ENCODE measurements around the gene JMJD7.

Gene JMJD7

GRCh38 chr15:41801850-41802455, 25.9 kb upstream of the JMJD7 start:
- DNase-seq, result no peak

- no peak for DNase-seq
Observed at GRCh38 chr15:41804361-41804760, 23.5 kb upstream of the JMJD7 start.

DNA sequence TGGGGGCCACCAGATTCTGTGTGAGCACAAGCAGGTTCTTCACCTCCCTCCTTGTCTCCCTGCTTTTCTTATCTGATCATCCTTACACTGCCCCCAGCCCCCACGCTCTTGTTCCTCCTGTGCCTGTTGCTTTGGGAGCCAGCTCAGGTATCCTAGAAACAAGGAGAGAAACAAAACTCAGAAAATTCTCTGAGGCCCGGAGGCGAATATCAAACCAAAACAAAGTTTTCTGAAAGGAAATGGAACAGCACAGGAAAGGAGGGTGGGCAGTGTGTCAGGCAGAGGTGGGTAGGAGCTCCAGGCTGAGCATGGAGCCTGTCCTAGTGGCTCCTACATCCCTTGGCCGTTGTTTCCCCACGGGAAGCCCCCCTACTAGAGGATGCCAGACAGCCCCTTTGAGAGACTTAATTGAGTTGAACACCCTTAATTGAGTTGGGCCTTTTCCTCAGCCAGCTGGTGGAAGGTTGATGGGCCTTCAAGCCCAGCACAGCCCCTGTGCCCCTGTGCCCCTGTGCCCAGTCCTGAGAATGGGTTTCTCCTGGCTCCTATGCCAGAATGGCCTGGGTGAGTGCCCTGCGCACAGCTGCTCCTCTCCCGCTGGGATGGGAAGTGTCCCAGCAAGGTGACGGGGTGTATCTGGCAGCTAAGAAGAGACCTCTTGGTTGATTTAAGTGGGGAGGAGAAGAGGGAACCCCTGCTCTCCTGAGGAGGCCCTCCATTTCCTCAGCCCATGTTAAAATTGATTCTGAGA, 22.8 kb upstream of the JMJD7 start:
- DNase-seq, result no peak

DNA sequence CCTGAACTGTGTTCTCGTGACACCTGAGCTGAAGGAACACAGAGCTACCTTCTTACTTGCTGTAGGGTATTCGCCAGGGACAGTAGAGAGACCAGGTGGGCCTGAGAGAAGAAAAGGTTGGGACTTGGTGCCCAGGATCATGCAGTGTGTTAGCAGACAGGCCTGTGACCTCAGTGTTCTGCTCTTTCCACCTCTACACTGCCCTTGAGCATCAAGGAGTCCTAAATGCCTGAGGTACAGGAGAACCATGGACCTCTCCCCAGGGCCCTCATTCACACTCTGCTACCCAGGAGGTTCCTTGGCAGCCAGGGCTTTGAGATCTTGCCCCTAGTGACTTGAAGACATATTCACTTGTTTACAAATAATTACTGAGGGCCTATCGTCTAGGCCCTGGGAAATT, 22.2 kb upstream of the JMJD7 start:
- no peak for DNase-seq

DNA sequence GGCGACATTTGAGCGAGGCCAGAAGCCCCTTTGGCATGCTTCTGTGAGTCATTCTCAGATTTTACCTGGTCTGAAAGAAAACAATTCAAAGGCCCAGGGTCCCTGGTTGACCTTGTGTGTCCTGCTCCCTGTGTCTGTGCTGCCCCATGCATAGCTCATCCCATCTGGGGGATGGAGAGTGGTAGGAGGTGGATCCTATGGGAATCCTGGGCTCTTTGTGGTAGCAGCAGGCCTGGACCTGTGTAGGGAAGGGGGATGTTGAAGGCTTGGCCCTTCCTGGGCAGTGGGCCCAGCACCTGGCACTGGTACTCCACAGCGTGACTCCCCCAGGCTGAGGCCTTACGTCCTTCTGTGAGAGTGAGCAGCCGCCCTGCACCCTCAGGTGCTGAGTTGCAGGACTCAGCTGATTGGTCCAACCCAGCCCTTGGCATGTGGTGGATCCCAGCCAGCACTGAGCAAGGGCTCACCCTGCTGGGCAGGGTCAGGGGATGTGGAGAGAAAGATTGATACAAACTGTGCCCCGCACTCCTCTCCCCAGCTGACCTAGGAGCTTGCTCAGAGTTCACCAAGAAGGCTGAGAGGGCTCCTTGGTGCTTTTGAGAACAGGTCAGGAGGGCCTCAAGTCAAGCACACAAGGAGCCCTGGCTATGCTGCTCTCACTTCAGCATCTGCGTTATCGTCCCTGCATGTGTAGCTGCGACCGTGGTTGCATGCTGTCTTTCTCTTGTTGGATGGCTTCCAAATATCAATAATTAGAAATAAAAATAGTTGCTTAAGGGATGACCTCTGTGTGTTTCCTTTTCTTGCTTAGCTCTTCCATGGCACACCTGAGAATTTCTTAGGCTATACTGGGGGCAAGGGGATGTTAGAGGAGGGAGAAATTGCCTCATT, 21.4 kb upstream of the JMJD7 start:
- no peak for DNase-seq

DNA sequence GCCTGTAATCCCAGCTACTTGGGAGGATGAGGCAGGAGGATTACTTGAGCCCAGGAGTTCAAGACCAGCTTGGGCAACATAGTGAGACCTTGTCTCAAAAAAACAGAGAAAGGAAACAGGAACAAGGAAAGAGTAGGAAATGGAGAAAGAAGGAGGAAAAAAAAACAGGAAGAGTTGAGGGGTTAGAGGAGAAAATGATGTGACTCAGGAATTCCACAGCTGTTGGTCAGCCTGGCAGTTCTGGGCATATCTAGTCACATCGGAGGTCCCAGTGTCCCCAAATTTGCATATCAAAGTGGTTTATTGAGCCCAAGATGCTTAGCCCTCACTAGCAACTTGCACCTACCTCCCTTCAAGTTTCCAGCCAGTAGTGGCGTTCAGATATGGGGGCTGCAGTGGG, 18.8 kb upstream of the JMJD7 start:
- DNase-seq, result no peak

- DNase-seq, result no peak
Observed at GRCh38 chr15:41809526-41810220, 18.2 kb upstream of the JMJD7 start.

DNA sequence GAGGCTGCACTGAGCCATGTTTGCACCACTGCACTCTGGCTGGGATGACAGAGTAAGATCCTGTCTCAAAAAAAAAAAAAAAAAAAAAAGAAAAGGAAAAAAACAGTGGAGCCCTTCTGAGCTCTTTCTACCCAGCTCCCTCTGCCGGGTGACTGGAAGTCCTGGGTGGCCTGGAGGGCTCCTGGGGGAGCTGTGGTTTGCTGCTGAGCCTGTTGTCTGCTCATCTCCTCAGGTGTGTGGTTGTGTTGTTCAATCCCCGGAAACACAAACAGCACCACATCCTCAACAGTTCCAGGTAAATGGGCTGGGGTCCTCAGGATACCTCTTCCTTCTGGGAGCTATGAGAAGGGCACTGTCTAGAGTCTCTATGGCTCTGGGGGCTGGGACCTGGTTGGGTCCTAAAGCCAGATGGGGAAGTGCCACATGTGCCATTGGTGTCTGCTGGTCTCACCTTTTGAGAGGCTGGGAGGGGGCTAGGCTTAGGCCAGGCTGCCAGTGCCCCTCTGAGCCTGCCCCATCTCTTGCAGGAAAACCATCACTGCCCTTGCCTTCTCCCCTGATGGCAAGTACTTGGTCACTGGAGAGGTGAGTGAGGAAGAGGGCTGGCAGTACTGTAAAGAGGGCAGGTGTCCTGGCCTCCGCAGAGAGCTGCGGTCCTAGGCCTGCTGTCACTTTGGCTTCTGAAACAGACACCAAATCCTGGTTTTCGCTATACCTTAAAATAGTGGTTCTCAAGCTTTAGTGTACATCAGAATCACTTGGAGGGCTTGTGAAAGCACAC, 17.1 kb upstream of the JMJD7 start:
- no peak for DNase-seq

GRCh38 chr15:41811432-41812195, 16.3 kb upstream of the JMJD7 start:
- peak; percentile 35 for DNase-seq

- DNase-seq, result no peak
Observed at GRCh38 chr15:41812820-41813375, 15.0 kb upstream of the JMJD7 start.

GRCh38 chr15:41813426-41813825, 14.5 kb upstream of the JMJD7 start:
- no peak for DNase-seq

GRCh38 chr15:41814534-41814933, 13.4 kb upstream of the JMJD7 start:
- DNase-seq, result no peak

- DNase-seq, result no peak
Observed at GRCh38 chr15:41816788-41817187, 11.1 kb upstream of the JMJD7 start.

- DNase-seq, result no peak
Observed at GRCh38 chr15:41817327-41817726, 10.6 kb upstream of the JMJD7 start.

- DNase-seq, result no peak
Observed at GRCh38 chr15:41817781-41818180, 10.1 kb upstream of the JMJD7 start.

GRCh38 chr15:41819455-41820050, 8.3 kb upstream of the JMJD7 start:
- DNase-seq, result no peak

DNA sequence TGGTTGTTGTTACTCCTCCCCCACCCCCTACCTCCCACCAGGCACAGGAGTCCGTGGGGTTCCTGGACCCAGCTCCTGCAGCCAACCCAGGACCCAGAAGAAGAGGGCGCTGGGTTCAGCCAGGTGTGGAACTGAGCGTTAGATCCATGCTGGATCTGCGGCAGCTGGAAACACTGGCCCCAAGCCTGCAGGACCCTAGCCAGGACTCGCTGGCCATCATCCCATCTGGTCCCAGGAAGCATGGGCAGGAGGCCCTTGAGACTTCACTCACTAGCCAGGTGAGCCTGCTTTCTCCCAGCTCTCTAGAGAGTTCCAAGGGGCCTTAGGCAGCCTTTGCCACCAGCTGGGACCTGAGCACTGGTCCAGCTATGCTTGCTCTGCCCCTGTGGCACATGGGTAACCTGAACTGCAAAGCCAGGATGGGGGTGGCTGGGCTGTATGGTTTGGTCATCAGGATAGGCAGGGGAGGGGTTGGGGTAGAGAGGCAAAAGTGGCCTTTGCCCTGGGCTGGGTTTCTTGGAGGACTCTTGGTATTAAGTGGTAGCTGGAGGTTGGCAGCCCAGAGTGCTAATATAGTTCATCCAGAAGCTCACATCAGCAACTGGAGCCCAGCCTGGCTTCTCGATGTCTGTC, 7.0 kb upstream of the JMJD7 start:
- DNase-seq, result no peak

GRCh38 chr15:41821831-41822230, 6.1 kb upstream of the JMJD7 start:
- no peak for DNase-seq

- DNase-seq, result no peak
Observed at GRCh38 chr15:41822471-41822870, 5.4 kb upstream of the JMJD7 start.

- no peak for DNase-seq
Observed at GRCh38 chr15:41822957-41823356, 4.9 kb upstream of the JMJD7 start.

Measured in NCI-H1048 (cell line).